Measurements from ENCODE around the gene PKD1. TPM values are rescaled to one million over a fixed set of nuclear protein-coding genes. Genes with fewer than 3 reads are reported as not detected.
A peak's percentile ranks its signal among the peaks of the same experiment; 100 is the strongest.

Gene PKD1
- total RNA-seq, 2 donors from 2014 or later, result 218 to 276 TPM

- H3K27me3 ChIP-seq, result no peaks in the 10 kb centered on the region
- H3K4me3 ChIP-seq, result no peak overlapping the region
- peak; percentile 80 for DNase-seq (ENCODE audit: low spot score)
- peak overlapping the region; percentile 59 to 66 for H3K27ac ChIP-seq
- no peak for TF ChIP-seq CTCF (IDR thresholded peaks at IDR 0.05)
- peaks cover 4% of the 10 kb centered on the region for H3K36me3 ChIP-seq
- no peaks in the 10 kb centered on the region for H3K9me3 ChIP-seq
- peaks cover 0 to 56% of the 10 kb centered on the region in 2 donors for H3K4me1 ChIP-seq
Observed at GRCh38 chr16:2160915-2161551, 25.3 kb upstream of the PKD1 start.

GRCh38 chr16:2159175-2159838 is 23.6 kb upstream of the PKD1 start:
- peak overlapping the region; percentile 49 to 56 for H3K27ac ChIP-seq
- no peaks in the 10 kb centered on the region for H3K9me3 ChIP-seq
- no peaks in the 10 kb centered on the region for H3K36me3 ChIP-seq
- peak; percentile 71 for DNase-seq (ENCODE audit: low spot score)
- H3K4me3 ChIP-seq, result peak overlapping the region in 1 of 2 donors; percentile 12
- peaks cover 0 to 61% of the 10 kb centered on the region in 2 donors for H3K4me1 ChIP-seq
- H3K27me3 ChIP-seq, result no peaks in the 10 kb centered on the region
- no peak for TF ChIP-seq CTCF (IDR thresholded peaks at IDR 0.05)

GRCh38 chr16:2158262-2158638 is 22.6 kb upstream of the PKD1 start:
- no peak for DNase-seq (ENCODE audit: low spot score)

GRCh38 chr16:2157480-2158261 is 22.0 kb upstream of the PKD1 start:
- Histone ChIP-seq H3K27ac (no peak overlapping the region), H3K4me3 (no peak overlapping the region), H3K9me3 (no peaks in the 10 kb centered on the region), H3K4me1 (peaks cover 2 to 77% of the 10 kb centered on the region in 2 donors), H3K27me3 (no peaks in the 10 kb centered on the region), H3K36me3 (no peaks in the 10 kb centered on the region)
- DNase-seq (ENCODE audit: low spot score), result no peak
- TF ChIP-seq CTCF (IDR thresholded peaks at IDR 0.05), result no peak

More at GRCh38 chr16:2158262-2158638, 22.6 kb upstream of the PKD1 start:
- no peak overlapping the region for H3K4me3 ChIP-seq
- no peaks in the 10 kb centered on the region for H3K27me3 ChIP-seq
- H3K36me3 ChIP-seq, result no peaks in the 10 kb centered on the region
- peak overlapping the region in 1 of 2 donors; percentile 56 for H3K27ac ChIP-seq
- TF ChIP-seq CTCF (IDR thresholded peaks at IDR 0.05), result no peak
- H3K4me1 ChIP-seq, result peaks cover 0 to 71% of the 10 kb centered on the region in 2 donors
- H3K9me3 ChIP-seq, result no peaks in the 10 kb centered on the region

GRCh38 chr16:2156849-2157224 is 21.1 kb upstream of the PKD1 start:
- H3K4me3 ChIP-seq, result peak overlapping the region; percentile 62 to 78
- no peak for DNase-seq (ENCODE audit: low spot score)
- H3K4me1 ChIP-seq, result peaks cover 3 to 85% of the 10 kb centered on the region in 2 donors
- peaks cover 3% of the 10 kb centered on the region for H3K36me3 ChIP-seq
- peak overlapping the region in 1 of 2 donors; percentile 76 for H3K27ac ChIP-seq
- no peak for TF ChIP-seq CTCF (IDR thresholded peaks at IDR 0.05)
- H3K27me3 ChIP-seq, result no peaks in the 10 kb centered on the region
- H3K9me3 ChIP-seq, result no peaks in the 10 kb centered on the region
